Muscle layer of duodenum (tissue), 2 donors: ENCODE measurements around the gene TUBA4B.
A peak's percentile ranks its signal among the peaks of the same experiment; 100 is the strongest.

ENCODE experiments used
- H3K27ac ChIP-seq: one replicate; pipeline ENCODE4 v1.7.0; 2013; ENCODE audit warnings: mild to moderate bottlenecking, low read length
- H3K27me3 ChIP-seq: one replicate; pipeline ENCODE4 v1.7.0; 2013; ENCODE audit warnings: low read depth, mild to moderate bottlenecking, control low read depth, low read length
- H3K36me3 ChIP-seq, 2 donors: one replicate each; pipeline ENCODE4 v1.7.0; 2013; ENCODE audit warnings: low read length in 2 of 2, control low read depth in 1 of 2, mild to moderate bottlenecking in 1 of 2; ENCODE audit not compliant: insufficient read depth in 2 of 2, control insufficient read depth in 1 of 2
- H3K4me1 ChIP-seq, 2 donors: one replicate each; pipeline ENCODE4 v1.7.0; 2013; ENCODE audit warnings: low read length in 2 of 2, mild to moderate bottlenecking in 2 of 2, control low read depth in 1 of 2, moderate library complexity in 1 of 2; ENCODE audit not compliant: insufficient read depth in 2 of 2, control insufficient read depth in 1 of 2
- H3K4me3 ChIP-seq, 2 donors: one replicate each; pipeline ENCODE4 v1.7.0; 2013; ENCODE audit warnings: low read length in 2 of 2, low read depth in 1 of 2, mild to moderate bottlenecking in 1 of 2
- H3K9me3 ChIP-seq, 2 donors: one replicate each; pipeline ENCODE4 v1.7.0; 2013; ENCODE audit warnings: low read length in 2 of 2, control low read depth in 1 of 2, mild to moderate bottlenecking in 1 of 2; ENCODE audit not compliant: control insufficient read depth in 1 of 2
- donor health status: healthy.

Gene TUBA4B

GRCh38 chr2:219220652-219221402 lies 32.2 kb upstream of the TUBA4B start:
- Histone ChIP-seq H3K4me1 (peaks cover 7 to 35% of the 10 kb centered on the region in 2 donors), H3K27ac (no peak overlapping the region)

GRCh38 chr2:219221957-219222518 lies 31.0 kb upstream of the TUBA4B start:
- Histone ChIP-seq H3K27ac (no peak overlapping the region), H3K27me3 (no peaks in the 10 kb centered on the region), H3K4me3 (no peak overlapping the region), H3K4me1 (peaks cover 7 to 31% of the 10 kb centered on the region in 2 donors), H3K9me3 (no peaks in the 10 kb centered on the region), H3K36me3 (peaks cover 55 to 69% of the 10 kb centered on the region in 2 donors)

More at GRCh38 chr2:219220652-219221402, 32.2 kb upstream of the TUBA4B start:
- H3K9me3 ChIP-seq: no peaks in the 10 kb centered on the region
- H3K4me3 ChIP-seq: no peak overlapping the region
- peaks cover 54 to 77% of the 10 kb centered on the region in 2 donors for H3K36me3 ChIP-seq
- no peaks in the 10 kb centered on the region for H3K27me3 ChIP-seq

- Histone ChIP-seq H3K27me3 (no peaks in the 10 kb centered on the region), H3K4me1 (peaks cover 17 to 29% of the 10 kb centered on the region in 2 donors), H3K36me3 (peaks cover 55 to 62% of the 10 kb centered on the region in 2 donors), H3K27ac (no peak overlapping the region), H3K9me3 (no peaks in the 10 kb centered on the region), H3K4me3 (no peak overlapping the region)
Observed at GRCh38 chr2:219223831-219224610, 29.0 kb upstream of the TUBA4B start.

- Histone ChIP-seq H3K4me1 (peaks cover 10 to 20% of the 10 kb centered on the region in 2 donors), H3K36me3 (peaks cover 55% of the 10 kb centered on the region in 2 donors), H3K27me3 (no peaks in the 10 kb centered on the region), H3K4me3 (no peak overlapping the region), H3K9me3 (no peaks in the 10 kb centered on the region), H3K27ac (no peak overlapping the region)
Observed at GRCh38 chr2:219225350-219225749, 27.7 kb upstream of the TUBA4B start.

- Histone ChIP-seq H3K27me3 (no peaks in the 10 kb centered on the region), H3K36me3 (peaks cover 43% of the 10 kb centered on the region in 2 donors), H3K4me1 (peaks cover 10 to 29% of the 10 kb centered on the region in 2 donors), H3K9me3 (no peaks in the 10 kb centered on the region), H3K27ac (peak overlapping the region; percentile 90), H3K4me3 (peak overlapping the region; percentile 90 to 94)
Observed at GRCh38 chr2:219228041-219228910, 24.8 kb upstream of the TUBA4B start.

- peaks cover 10 to 29% of the 10 kb centered on the region in 2 donors for H3K4me1 ChIP-seq
- peak overlapping the region; percentile 90 for H3K27ac ChIP-seq
- H3K4me3 ChIP-seq: peak overlapping the region; percentile 90 to 94
- H3K9me3 ChIP-seq: no peaks in the 10 kb centered on the region
- no peaks in the 10 kb centered on the region for H3K27me3 ChIP-seq
- H3K36me3 ChIP-seq: peaks cover 43% of the 10 kb centered on the region in 2 donors
Observed at GRCh38 chr2:219228911-219229304, 24.1 kb upstream of the TUBA4B start.

GRCh38 chr2:219229305-219230058 lies 23.6 kb upstream of the TUBA4B start, which contains the start of the genes ANKZF1 and ATG9A:
Gene ANKZF1, plus strand, starts transcription at chr2:219229806. Its CDS starts 452 bp downstream, at chr2:219230258.
Gene ATG9A, minus strand, starts transcription at chr2:219229636. Its CDS starts 1,612 bp downstream, at chr2:219228024.
- Histone ChIP-seq H3K36me3 (peaks cover 43% of the 10 kb centered on the region in 2 donors), H3K4me3 (peak within 1 kb of the TSS; percentile 90 to 94), H3K27ac (peak within 1 kb of the TSS; percentile 90), H3K27me3 (no peaks in the 10 kb centered on the region), H3K9me3 (no peaks in the 10 kb centered on the region), H3K4me1 (peaks cover 10 to 29% of the 10 kb centered on the region in 2 donors)

- H3K27me3 ChIP-seq: no peaks in the 10 kb centered on the region
- H3K36me3 ChIP-seq: peaks cover 43% of the 10 kb centered on the region in 2 donors
- H3K27ac ChIP-seq: peak overlapping the region; percentile 90
- H3K4me1 ChIP-seq: peaks cover 10 to 29% of the 10 kb centered on the region in 2 donors
- H3K4me3 ChIP-seq: peak overlapping the region; percentile 90 to 94
- no peaks in the 10 kb centered on the region for H3K9me3 ChIP-seq
Observed at GRCh38 chr2:219230059-219230540, 22.9 kb upstream of the TUBA4B start.

- peaks cover 0 to 14% of the 10 kb centered on the region in 2 donors for H3K4me1 ChIP-seq
- no peaks in the 10 kb centered on the region for H3K9me3 ChIP-seq
- H3K4me3 ChIP-seq: no peak overlapping the region
- no peaks in the 10 kb centered on the region for H3K27me3 ChIP-seq
- peaks cover 57 to 77% of the 10 kb centered on the region in 2 donors for H3K36me3 ChIP-seq
- H3K27ac ChIP-seq: no peak overlapping the region
Observed at GRCh38 chr2:219234331-219234730, 18.7 kb upstream of the TUBA4B start.

GRCh38 chr2:219243291-219243761 lies 9.7 kb upstream of the TUBA4B start:
- peak overlapping the region; percentile 36 to 46 for H3K4me3 ChIP-seq

More at GRCh38 chr2:219243291-219243761, 9.7 kb upstream of the TUBA4B start:
- H3K27me3 ChIP-seq: no peaks in the 10 kb centered on the region
- peak overlapping the region; percentile 39 for H3K27ac ChIP-seq
- H3K36me3 ChIP-seq: peaks cover 13 to 32% of the 10 kb centered on the region in 2 donors
- H3K4me1 ChIP-seq: peaks cover 12 to 30% of the 10 kb centered on the region in 2 donors
- H3K9me3 ChIP-seq: no peaks in the 10 kb centered on the region
